ENCODE measurements around the gene B4GALT5.
"Not testable (repeated sequence)": the region's sequence is repeated elsewhere in the genome, so short reads cannot be mapped to it uniquely, and the experiment has no call there.

B4GALT5 gene

DNA sequence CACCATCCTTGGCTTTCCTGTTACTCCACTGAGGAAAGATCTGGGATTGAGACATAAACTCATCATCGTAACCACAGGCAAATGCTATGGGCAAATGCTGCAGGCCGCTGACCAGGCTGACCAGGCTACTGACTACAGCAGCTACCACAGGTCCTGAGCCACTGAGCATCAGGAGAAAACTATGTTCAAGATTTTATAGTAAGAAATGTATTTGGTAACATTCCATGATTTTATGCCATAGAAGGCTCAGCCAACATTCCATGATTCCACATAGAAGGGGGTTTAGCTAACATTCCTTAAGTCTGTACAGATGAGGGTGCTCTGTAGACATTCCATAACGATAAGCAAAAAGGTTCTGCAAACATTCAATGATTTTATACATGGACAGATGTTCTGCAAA, 16.1 kb upstream of the B4GALT5 start:
- DNase-seq (ENCODE audit: low read depth in 2 of 2) = no peak

DNA sequence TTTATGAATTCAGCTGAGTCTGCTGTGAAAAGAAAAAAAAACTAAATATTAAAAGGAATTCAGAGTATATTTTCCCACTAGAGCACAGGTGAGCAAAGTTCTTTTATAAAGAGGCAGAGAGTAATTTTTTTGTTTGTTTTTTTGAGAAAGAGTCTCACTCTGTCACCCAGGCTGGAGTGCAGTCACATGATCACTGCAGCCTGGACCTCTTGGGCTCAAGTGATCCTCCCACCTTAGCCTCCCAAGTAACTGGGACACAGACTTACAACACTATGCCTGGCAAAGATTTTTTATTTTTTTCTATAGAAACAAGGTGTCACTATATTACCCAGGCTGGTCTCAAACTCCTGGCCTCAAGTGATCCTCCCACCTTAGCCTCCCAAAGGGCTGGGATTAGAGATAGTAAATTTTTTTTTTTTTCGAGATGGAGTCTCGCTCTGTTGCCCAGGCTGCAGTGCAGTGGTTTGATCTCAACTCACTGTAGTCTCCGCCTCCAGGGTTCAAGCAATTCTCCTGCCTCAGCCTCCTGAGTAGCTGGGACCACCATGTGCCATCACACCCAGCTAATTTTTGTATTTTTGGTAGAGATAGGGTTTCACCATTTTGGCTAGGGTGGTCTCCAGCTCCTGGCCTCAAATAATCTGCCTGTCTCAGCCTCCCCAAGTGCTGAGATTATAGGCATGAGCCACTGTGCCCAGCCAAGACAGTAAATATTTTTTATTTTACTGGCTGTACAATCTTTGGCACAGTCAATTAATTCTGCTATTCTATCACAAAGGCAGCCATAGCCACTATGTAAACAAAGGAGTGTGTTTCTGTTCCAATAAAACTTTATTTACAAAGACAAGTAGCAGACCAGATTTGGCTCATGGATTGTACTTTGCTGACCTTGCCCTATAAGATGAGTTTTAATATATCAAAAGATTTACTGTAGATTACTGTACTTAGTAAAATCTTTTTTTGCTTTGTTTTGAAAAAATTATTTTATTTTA, 14.5 kb upstream of the B4GALT5 start:
- DNase-seq (ENCODE audit: low read depth in 2 of 2) = no peak

DNA sequence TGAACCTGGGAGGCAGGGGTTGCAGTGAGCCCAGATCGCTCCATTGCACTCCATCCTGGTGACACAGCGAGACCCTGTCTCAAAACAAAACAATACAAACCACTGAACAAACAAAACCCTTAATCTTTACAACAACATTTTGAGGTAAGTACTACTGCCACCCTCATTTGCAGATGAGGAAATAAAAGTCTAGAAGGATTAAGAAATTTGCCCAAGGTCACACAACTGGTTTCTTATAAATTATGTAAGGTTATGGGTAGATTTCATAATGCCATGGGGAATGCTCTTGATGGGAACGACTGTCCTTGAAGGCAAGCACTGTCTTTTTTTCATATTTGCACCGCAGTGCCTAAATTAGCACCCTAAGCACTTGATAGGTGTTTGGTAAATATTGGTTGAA, 13.8 kb upstream of the B4GALT5 start:
- no peak for DNase-seq (ENCODE audit: low read depth in 2 of 2)

DNA sequence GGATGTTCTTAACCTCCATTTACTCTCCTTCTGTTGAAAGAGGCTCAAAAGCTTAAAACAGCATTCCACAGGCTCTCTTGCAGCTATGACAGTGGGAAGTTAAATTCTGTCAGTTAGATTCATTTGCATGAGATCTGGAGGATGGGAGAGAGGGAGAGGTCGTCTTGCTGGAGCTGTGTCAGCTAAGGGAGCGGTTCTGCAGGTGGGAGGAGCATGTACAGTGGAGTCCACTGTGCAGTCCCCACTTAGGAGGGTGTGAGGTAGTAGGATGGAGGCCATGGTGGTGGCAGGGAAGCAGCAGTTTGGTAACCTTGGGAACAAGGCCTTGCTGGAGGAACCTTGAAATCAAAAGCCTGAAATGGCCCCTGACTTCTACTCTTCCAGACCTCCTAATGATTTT, 12.0 kb upstream of the B4GALT5 start:
- DNase-seq (ENCODE audit: low read depth in 2 of 2) = no peak

DNA sequence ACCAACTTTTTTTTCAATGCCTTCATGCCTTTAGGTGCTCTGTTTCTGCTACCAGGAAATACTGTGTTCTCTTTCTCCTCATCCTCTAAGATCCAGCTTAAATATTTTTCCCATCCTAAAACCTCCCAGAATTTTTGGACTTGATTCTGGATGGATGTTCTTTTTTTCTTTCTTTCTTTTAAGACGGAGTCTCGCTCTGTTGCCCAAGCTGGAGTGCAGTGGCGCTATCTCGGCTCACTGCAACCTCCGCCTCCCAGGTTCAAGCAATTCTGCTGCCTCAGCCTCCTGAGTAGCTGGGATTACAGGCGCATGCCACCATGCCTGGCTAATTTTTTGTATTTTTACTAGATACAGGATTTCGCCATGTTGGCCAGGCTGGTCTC, 11.5 kb upstream of the B4GALT5 start:
- DNase-seq (ENCODE audit: low read depth in 2 of 2) = not testable (repeated sequence)

DNA sequence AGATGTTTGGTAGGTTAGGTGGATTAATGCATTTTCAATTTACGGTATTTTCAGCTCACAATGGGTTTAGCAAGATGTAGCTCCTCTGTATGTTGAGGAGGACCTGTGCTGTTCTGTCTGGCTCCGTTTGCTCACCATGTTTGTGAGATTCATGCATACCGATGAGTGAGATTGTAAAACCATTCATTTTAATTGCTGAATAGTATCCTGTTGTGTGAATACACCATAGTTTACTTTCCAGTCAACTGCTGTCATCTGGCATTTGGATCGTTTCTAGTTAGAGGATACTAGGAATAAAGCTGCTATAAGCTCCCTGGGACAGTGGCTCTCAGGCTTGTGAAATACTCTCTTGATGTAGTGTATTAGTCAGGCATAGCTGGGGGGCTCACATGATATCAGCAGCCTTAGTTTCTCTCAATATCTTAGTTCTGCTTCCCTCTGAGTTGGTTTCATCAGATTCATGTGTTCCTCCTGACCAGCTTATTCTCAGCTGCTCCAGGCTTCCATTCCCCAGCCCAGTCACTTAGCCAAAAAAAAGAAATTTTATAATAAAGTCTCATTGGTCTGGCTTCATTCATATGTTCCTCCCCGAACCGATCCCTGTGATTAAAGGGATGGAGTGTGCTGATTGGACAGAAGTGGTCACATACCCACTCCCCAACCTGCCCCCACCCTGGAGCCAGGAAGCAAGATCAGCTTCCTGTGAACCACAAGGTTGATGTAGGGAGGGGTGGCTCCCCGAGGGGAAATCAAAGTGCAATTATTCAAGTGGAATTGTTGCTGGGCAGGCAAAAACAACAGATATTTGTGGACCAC, 10.9 kb upstream of the B4GALT5 start:
- no peak for DNase-seq (ENCODE audit: low read depth in 2 of 2)

DNA sequence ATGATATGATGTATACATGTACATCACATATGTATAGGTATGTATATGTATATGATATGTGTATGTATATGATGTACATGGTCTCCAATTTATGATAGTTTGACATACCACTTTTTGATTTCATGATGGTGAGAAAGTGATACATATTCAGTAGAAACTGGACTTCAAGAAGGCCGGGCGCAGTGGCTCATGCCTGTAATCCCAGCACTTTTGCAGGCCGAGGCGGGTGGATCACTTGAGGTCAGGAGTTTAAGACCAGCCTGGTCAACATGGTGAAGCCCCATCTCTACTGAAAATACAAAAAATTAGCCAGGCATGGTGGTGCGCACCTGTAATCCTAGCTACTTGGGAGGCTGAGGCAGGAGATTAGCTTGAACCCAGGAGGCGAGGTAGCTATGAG, 10.1 kb upstream of the B4GALT5 start:
- DNase-seq (ENCODE audit: low read depth in 2 of 2) = not testable (repeated sequence)

DNA sequence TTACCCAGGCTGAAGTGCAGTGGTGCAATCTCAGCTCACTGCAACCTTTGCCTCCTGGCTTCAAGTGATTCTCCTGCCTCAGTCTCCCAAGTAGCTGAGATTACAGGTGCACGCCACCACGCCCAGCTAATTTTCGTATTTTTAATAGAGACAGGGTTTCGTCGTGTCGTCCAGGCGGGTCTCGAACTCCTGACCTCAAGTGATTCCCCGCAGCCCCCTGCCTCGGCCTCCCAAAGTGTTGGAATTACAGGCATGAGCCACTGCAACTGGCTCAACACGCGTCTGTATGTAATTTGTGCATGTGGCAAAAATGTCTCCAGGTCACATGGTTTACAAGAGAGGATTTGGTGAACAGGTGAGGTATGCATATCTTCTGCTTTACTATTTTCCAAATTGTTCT, 7.6 kb upstream of the B4GALT5 start:
- not testable (repeated sequence) for DNase-seq (ENCODE audit: low read depth in 2 of 2)

DNA sequence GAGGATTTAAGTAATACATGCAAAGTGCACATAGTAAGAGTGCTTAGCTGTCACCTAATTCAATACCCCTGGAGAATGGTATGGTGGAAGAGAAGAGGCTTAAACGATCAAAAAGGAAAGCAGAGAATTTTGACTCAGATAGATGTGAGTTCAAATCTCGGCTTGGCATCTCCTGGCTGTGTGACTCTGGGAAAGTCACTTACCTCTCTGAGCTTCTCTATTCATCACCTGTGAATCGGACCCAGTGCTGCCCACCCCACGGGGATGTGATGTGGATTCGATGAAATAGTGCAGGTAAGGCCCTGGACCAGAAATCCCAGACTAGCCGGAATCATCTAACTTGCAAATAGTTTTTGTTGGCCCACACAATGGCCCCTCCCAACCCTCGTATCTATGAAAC, 1.8 kb upstream of the B4GALT5 start:
- no peak for DNase-seq (ENCODE audit: low read depth in 2 of 2)

DNA sequence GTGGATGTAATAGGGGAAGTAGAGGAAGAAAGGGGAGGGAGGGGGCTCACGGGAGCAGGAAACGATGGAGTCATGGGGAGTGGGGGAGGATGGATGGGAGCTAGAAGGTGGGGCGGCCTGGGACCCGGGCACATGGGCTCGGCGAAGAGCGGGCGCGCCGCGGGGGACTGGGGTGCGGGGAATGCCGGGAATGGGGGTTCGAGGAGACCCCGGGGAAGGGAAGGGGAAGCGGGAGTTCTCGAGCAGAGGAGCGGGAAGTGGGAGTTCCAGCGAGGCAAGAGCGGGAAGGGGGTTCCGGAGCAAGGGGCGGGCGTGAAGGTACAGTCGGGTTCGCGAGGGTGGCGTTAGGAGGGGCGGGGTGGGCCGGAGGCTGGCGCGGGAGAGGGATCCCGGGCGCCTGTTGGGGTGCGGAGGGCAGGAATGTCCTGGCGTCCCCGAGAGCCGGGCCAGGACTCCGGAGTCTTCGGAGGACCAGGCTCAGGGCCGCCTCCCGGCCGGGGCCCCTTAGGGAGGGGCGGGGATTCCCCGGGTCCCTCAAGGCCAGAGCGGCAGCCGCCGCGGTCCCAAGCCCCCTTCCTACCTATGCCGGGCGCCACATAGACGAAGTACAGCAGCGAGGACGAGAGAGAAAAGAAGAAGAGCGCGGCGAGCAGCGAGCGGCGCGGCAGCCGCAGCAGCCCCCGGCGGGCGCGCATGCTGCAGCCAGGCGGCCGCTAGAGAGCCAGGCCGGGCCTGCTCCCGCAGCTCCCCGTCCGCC, 504 bp downstream of the B4GALT5 start:
- peak in 1 of 2 donors; percentile 41 for DNase-seq (ENCODE audit: low read depth in 2 of 2)

DNA sequence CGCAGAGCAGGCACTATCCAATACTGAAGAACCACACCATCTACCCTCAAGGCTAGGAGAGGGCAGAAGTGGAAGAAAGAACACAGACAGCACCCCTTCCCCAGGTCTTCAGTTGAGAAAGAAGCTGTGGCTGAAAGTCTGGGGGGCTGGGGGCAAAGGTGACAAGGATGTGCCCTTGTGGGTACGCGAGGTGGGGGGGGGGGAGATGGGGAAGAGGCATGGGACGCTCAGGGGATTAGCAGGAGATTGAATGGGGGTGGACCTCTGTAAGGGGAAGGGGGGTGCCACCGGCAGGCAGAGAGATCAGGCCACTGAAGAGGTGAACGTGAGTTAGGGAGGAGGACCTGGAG, 1.1 kb downstream of the B4GALT5 start:
- no peak for DNase-seq (ENCODE audit: low read depth in 2 of 2)

DNA sequence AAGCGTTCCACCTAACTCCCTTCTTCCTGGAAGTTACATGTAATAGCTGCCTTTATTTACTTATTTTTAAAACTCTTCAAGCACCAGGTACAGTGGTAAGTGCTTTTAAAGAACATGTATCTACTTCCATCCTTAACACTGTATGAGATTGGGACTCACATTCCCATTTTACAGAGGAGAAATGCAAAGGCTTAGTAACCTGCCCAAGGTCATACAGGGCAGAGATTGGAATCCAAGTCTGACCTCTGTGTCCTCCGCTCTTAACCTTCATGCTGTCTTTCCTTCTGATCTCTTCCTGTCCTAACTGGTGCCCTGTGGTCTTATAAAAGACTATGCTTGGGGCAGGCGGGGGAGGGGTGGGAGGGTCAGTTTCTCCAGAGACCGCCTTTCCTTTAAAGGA, 1.6 kb downstream of the B4GALT5 start:
- no peak for DNase-seq (ENCODE audit: low read depth in 2 of 2)

DNA sequence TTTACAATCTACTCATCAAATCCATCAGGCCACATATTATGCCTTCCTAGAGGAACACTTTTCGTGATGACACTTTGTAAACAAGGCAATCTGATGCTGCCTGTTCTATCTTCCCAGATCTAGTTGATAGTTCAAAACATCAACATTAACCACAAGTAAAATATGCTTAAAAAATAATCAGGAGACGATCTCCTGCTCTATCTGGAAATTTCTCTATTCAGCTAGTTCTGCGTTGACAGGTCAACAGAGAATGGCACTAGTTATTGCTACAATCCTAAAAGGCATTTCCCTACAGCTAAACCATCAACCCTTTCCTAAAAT, 2.1 kb downstream of the B4GALT5 start:
- no peak for DNase-seq (ENCODE audit: low read depth in 2 of 2)

DNA sequence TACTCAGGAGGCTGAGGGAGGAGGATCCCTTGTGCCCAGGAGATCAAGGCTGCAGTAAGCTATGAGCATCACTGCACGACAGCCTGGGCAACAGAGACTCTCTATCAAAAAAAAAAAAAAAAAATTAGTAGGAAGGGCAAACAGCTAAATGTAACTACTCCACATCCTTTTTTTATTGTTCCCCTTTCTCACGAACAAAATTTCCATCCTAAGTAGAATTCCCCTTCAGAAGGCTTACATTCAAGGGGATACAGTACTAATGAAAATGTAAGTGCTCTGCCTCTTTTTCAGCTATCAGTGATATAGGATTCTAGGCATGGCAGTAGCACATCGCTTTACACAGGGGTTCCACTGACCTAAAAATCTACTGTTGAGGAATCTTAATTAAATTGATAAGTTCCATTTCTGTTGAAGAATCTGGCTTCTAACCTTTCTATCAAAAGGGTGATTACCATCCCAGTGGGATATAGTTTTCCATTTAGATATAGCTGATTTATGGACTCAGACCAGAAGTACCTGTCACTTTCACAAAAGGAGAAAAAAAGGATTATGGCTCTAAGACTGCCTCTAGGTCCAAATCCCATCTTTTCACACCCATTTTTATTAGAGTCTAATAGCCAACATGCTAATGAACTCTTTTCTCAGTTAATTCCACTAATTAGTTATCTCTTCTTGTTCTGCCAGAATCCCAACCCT, 2.6 kb downstream of the B4GALT5 start:
- no peak for DNase-seq (ENCODE audit: low read depth in 2 of 2)

DNA sequence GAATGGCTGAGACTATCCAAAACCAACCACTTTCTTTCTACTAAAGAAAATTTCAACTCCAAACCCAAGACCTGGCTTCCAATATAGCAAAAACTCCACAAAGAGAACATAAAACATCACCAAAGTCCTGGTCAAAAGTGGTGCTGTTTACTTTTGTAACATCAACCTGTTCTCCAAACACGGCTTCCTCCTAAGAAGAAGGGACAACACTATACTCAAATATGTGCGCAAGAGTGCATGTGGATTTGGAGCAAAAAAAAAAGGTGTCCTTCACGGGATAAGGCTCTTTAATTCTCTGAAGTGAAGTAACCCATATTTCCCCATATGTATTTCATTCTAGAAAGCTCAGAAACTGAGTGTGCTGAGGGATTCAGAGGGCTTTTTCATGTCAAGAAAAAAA, 6.6 kb downstream of the B4GALT5 start:
- DNase-seq (ENCODE audit: low read depth in 2 of 2) = no peak

DNA sequence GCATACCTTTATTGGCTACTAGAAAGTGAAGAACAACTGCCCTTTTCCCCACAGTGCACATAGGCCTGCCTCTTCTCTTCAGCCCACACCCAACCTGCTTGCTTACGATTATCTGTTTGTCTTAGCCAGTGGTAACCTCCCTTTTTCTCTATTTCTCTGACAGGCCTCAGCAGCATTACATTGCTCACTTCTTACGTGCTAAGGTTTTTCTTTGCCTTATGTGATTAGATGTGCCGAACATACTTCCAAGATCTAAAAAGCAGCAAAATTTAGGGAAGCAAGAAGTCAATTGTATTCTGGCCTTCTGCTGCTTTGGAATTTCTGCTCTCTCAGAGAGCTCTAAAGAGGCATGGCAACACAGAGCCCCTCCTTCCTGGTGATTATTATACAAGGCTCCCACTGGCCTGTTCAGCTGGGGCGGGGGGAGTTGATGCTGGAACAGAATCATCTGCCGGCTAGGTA, 7.0 kb downstream of the B4GALT5 start:
- DNase-seq (ENCODE audit: low read depth in 2 of 2) = no peak

DNA sequence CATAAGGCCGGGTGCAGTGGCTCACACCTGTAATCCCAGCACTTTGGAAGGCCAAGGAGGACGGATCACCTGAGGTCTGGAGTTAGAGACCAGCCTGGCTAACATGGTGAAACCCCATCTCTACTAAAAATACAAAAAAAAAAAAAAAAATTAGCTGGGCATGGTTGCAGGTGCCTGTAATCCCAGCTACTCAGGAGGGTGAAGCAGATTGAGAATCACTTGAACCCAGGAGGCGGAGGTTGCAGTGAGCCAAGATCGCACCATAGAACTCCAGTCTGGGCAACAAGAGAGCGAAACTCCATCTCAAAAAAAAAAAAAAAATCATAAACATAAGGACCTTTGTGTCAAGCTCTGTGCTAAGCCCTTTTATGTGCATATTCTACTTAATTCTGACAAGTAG, 7.8 kb downstream of the B4GALT5 start:
- DNase-seq (ENCODE audit: low read depth in 2 of 2) = not testable (repeated sequence)

DNA sequence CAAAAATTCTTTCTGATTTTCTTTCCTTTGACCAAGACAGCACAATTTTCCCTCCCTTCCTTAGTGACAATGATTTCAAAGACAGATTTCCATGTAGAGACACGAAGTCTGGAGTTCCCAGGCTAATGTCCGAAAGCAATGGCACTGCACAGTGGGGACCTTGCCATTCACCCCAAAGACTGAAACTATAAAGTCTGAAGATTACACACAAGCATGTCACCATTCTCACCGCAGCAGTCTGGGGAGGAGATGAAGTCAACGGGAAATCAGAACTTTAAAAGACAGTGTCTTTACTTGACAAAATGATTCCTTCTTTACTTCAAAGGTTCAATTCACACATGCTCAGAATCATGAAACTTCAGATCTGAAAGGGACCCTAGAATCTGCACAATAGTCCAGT, 8.3 kb downstream of the B4GALT5 start:
- no peak for DNase-seq (ENCODE audit: low read depth in 2 of 2)

DNA sequence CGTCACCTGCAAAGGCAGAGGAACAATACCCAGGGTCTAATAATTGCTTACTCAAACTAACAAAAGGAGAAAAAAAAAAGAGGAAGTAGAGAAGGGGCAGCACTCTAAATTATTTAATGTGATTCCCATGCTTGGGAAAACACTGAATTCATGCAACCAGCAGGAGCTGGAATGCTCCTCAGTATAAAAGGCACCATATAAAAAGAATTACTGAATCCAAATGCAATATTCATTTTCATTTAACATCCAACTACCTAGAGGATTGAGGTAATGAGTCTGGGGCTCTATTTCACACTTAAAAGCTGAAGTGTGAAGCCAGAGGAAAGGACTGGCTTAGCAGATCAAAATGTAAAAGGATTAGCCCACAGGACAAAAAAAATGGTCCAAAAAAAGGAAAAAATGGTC, 8.7 kb downstream of the B4GALT5 start:
- DNase-seq (ENCODE audit: low read depth in 2 of 2) = no peak

DNA sequence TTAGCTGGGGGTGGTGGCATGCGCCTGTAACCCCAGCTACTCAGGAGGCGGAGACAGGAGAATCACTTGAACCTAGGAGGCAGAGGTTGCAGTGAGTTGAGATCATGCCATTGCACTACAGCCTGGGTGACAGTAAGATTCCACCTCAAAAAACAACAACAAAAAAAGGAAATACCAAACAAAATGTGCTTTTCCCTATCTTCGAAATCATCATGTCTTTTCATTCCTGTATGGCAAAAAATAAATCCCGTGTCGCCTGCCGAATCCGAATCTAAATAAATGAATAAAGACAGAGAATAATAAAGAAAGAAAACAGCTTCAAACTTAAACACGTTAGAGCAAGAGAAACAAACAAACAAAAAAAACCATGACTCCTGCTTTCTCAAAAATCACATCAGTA, 11.8 kb downstream of the B4GALT5 start:
- DNase-seq (ENCODE audit: low read depth in 2 of 2) = no peak

DNA sequence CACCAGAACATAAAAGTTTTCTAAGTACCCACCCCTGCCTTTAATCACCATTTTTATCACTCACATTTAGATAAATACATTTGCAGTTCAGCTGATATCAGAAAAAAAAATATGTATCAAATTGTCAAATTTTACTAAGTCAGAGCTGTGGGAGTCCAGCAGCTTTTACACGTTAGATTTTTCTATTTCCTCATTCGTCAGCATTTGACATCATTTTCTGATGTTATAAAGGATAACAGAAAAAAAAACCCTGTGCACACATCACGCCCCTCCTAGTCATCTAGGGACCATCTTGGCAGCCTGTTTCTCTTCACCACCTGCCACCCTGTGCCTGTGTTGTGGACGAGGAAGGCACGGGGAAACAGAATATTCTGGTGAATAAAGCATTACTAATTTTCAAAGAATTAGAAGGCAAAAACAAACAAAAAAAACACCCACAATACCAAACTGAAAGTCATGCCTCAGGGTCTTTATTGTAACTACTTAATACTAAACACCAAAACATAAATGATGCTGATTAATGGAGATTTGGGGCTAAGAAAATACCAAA, 12.4 kb downstream of the B4GALT5 start:
- DNase-seq (ENCODE audit: low read depth in 2 of 2) = peak in 1 of 2 donors; percentile 21

Measured in stimulated activated CD8-positive, alpha-beta memory T cell treated with anti-CD3 and anti-CD28 coated beads, Interleukin-7, amount 100 ng/mL, for 4 hours (primary cell).